Measurements from ENCODE around the gene EDN2.
A peak's percentile ranks its signal among the peaks of the same experiment; 100 is the strongest.

The EDN2 gene

DNA sequence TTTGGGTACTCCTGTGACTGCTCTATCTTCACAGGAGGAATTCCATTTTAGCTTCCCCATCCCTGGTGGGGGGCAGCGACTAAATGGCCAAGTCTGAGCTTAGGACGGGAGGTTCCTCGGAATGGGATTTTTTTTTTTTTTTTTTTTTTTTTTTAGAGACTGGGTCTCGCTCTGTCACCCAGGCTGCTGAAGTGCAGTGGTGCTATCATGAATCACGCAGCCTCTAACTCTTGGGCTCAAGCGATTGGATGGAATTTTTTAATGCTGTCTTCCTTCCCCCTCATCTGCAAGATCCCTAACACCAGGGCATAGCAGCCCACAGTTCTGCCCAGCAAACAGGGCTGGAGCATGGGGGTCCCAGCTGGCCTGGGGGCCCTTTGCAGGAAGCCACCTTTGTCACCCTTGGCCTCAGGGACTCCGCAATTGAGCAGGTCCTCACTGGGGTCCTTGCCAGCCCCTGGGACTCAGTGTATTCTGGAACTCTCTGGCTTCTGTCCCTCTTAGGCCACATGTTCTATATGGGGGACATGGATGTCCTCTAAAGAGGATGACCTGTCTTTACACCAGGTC lies 13.1 kb upstream of the EDN2 start:
- Histone ChIP-seq H3K4me1 (ENCODE audit: control insufficient read depth, insufficient read depth, low read length) (peaks cover 16% of the 10 kb centered on the region), H3K9me3 (ENCODE audit: control insufficient read depth, insufficient read depth, low read length) (no peaks in the 10 kb centered on the region)

DNA sequence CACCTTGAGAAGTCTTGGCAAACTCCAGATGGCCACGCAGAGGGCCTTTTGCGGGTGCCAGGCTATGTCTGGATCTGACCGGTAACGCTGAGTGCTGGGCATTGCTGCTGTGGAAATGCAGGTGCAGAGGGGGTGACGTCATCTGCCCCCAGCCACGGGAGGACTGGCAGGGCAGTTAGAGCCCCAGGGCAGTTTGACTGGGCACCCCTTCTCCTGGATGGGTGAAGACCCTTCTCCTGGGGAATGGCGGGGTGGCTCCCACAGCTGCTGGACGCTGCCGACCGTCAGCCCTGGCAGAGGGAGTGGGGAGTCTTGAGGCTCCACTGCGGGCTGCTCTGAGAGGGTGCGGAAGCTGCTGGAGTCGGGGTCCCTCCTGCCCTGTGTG lies 12.6 kb upstream of the EDN2 start:
- H3K4me1 ChIP-seq (ENCODE audit: control insufficient read depth, insufficient read depth, low read length), result peaks cover 16% of the 10 kb centered on the region
- no peak overlapping the region; the same call in 1 of the 2 replicates for H3K9ac ChIP-seq (ENCODE audit: low read depth, low read length)

More for the DNA sequence above, 13.1 kb upstream of the EDN2 start:
- H3K4me3 ChIP-seq (ENCODE audit: low read depth, low read length), result no peak overlapping the region
- no peak overlapping the region for H3K9ac ChIP-seq (ENCODE audit: low read depth, low read length)
- H3K27ac ChIP-seq (ENCODE audit: low read depth, low read length), result no peak overlapping the region
- no peaks in the 10 kb centered on the region for H3K36me3 ChIP-seq (ENCODE audit: control insufficient read depth, insufficient read depth, low read length)
- peaks cover 12% of the 10 kb centered on the region; the same call in 1 of the 2 replicates for H3K27me3 ChIP-seq (ENCODE audit: control insufficient read depth, insufficient read depth, low read length)

DNA sequence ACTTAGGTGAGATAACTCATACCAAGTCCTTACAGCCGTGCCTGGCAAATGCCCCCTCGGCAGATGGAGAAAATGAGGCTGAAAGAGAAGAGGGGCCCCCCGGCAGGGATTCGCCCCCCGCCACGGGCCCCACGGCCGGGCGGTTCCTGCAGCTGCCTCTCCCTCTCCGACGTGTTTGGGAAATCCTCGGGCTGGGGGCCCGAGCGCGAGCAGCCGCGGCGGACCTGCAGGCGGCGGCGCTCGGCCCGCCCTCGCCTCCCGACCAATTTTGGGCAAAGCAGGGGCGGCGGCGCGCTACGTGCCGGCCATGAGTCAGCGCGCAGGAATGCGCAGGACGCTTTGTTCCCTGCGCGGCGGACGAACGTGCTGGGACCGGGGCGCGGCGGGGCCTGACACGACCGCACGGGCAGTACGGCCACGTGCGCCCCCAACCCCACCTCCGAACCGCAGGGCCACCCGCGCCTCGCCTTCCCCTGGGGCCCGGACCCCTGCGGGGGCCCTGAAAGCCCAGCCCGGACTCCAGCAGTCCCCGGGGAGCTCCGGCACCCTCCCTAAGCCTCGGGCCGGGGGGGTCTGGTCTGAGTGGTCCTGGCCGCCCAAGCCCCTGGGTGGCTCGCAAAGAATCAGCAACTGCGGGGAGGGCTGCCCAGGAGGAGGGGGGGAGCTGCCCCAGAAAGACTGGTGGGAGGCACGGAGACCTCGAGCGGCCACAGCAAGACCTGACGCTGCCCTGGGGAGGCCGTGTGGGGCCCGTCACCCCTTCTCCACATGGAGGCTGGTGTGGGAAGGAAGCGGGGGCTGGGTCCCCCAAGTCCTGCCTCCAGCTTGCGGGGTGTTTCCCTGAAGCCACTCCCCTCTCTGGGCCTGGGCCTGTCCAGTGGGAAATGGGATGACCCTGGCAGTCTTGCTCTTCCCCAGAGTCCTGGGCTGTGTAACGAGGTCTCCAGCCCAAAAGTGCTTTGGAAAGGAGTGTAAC lies 11.9 kb upstream of the EDN2 start:
- H3K27me3 ChIP-seq (ENCODE audit: control insufficient read depth, insufficient read depth, low read length), result peaks cover 12% of the 10 kb centered on the region; the same call in 1 of the 2 replicates
- H3K4me3 ChIP-seq (ENCODE audit: low read depth, low read length), result peak overlapping the region; percentile 36; the same call in 1 of the 2 replicates
- no peaks in the 10 kb centered on the region for H3K36me3 ChIP-seq (ENCODE audit: control insufficient read depth, insufficient read depth, low read length)
- H3K9me3 ChIP-seq (ENCODE audit: control insufficient read depth, insufficient read depth, low read length), result no peaks in the 10 kb centered on the region
- peak overlapping the region; percentile 70 for H3K9ac ChIP-seq (ENCODE audit: low read depth, low read length)
- peak overlapping the region; percentile 89 for H3K27ac ChIP-seq (ENCODE audit: low read depth, low read length)
- peaks cover 16% of the 10 kb centered on the region for H3K4me1 ChIP-seq (ENCODE audit: control insufficient read depth, insufficient read depth, low read length)

More for the DNA sequence above, 12.6 kb upstream of the EDN2 start:
- peaks cover 12% of the 10 kb centered on the region; the same call in 1 of the 2 replicates for H3K27me3 ChIP-seq (ENCODE audit: control insufficient read depth, insufficient read depth, low read length)
- H3K36me3 ChIP-seq (ENCODE audit: control insufficient read depth, insufficient read depth, low read length), result no peaks in the 10 kb centered on the region
- H3K27ac ChIP-seq (ENCODE audit: low read depth, low read length), result peak overlapping the region; percentile 89
- H3K9me3 ChIP-seq (ENCODE audit: control insufficient read depth, insufficient read depth, low read length), result no peaks in the 10 kb centered on the region
- no peak overlapping the region for H3K4me3 ChIP-seq (ENCODE audit: low read depth, low read length)

DNA sequence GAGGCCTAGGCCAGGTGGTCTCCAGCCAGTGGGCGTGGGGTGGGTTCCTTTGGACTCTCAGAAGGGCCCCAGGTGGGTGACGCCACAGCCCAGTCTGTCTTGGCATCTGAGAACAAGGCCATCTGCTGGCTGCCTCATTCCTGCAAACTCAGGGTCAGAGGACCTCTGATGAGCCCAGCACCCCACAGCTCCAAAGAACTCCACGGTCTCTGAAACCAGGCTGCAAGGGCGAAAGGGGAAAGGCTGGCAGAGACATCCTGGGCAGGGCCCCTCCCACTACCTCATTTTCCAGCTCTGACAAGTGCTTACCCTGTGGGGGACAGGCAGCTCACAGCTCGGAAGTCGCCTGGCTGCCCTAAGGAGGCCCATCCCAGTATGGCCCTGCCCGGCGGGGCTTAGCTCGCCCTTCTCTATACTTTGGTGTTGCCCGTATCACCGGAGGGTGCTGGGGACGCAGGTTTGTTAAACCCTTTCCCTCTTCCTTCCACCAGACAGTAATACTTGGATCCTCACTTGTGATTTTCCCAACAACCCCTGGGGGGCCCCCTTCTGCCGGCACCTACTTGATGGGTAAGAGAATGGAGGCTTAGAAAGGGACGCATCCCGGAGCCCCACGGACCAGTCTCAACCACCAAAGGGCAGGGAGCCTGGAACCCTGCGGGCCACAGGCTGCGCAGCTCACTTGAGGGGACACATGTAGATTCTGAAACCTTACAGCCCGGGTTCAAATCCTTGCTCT lies 10.9 kb upstream of the EDN2 start:
- H3K27me3 ChIP-seq (ENCODE audit: control insufficient read depth, insufficient read depth, low read length), result peaks cover 12% of the 10 kb centered on the region; the same call in 1 of the 2 replicates
- H3K9ac ChIP-seq (ENCODE audit: low read depth, low read length), result peak overlapping the region; percentile 51
- peak overlapping the region; percentile 36; the same call in 1 of the 2 replicates for H3K4me3 ChIP-seq (ENCODE audit: low read depth, low read length)
- peak overlapping the region; percentile 89 for H3K27ac ChIP-seq (ENCODE audit: low read depth, low read length)
- H3K4me1 ChIP-seq (ENCODE audit: control insufficient read depth, insufficient read depth, low read length), result peaks cover 16% of the 10 kb centered on the region
- H3K36me3 ChIP-seq (ENCODE audit: control insufficient read depth, insufficient read depth, low read length), result no peaks in the 10 kb centered on the region
- no peaks in the 10 kb centered on the region for H3K9me3 ChIP-seq (ENCODE audit: control insufficient read depth, insufficient read depth, low read length)

DNA sequence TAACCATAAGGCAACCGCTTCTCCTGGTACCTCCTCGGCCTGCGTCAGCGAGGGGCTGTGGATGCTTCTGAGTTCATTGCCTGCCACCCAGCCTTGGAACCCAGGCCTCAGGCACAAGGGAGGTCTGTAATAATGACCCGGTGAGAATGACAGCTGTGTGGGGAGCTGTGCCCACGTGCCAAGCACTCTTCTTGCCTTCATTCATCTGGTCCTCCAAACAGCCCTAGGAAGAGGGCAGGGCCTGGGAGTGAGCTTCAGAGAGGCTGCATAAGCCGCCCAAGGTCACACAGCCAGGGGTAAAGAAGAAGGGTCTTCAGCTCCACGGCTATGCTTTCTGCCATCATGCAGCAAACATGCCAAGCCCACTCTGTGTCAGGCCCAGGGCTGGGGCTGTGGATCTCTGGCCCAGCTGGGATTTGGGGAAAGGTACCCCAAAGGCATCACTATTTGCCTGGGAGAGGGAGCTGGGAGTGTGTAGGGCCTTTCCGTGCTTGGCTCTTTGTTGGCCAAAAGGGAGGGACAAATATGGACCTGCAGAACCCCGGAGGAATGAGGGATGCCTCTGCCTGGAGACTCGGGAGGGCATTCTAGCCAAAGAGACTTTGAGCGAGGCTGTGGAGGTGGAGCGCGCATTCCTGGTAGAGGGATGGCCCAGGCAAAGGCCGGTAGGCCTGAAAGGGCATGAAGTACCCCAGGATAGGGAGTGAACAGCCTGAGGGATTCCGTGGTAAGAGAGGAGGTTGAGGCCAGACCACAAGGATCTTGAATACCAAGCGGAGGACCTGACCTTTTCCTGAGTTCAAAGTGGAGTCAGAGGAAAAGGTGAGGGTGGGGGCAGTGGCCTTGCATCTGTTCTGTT lies 10.1 kb upstream of the EDN2 start:
- no peak overlapping the region for H3K27ac ChIP-seq (ENCODE audit: low read depth, low read length)
- H3K4me1 ChIP-seq (ENCODE audit: control insufficient read depth, insufficient read depth, low read length), result peaks cover 16% of the 10 kb centered on the region
- peaks cover 12% of the 10 kb centered on the region; the same call in 1 of the 2 replicates for H3K27me3 ChIP-seq (ENCODE audit: control insufficient read depth, insufficient read depth, low read length)
- H3K9ac ChIP-seq (ENCODE audit: low read depth, low read length), result no peak overlapping the region
- H3K36me3 ChIP-seq (ENCODE audit: control insufficient read depth, insufficient read depth, low read length), result no peaks in the 10 kb centered on the region
- no peaks in the 10 kb centered on the region for H3K9me3 ChIP-seq (ENCODE audit: control insufficient read depth, insufficient read depth, low read length)
- no peak overlapping the region for H3K4me3 ChIP-seq (ENCODE audit: low read depth, low read length)

DNA sequence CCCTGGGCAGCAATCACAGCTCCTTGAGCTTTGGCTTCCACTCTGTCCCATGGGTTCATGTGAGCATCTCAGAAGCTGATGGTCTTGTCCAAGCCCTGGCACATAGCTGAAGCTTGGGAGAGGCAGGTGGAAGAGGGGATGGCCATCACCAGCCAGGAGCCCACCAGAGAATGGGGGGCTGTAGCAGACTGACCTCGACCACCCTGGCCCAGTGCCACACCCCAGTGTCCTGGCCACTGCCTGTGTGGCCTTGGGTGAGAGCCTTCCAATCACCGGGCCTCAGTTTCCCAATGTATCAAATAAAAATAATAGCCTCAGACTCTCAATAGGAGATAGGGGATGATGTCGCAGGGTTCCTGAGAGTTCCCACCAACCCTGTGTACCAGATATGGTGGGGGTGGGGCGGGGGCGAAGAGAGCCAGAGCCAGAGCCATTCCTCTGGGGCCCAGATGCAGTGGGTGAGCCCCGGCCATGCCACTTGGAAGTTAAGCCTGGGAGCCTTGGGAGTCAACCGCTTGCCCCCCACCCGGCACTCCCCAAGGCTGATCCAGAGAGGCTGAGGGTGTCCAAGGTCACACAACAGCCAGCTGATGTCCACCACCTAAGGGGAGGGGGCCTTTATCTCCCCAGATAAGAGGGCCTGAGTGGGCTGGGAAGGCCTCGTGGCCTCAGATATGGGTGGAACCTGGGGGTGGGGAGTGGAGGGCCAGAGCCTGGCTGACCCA lies 9.3 kb upstream of the EDN2 start:
- H3K27ac ChIP-seq (ENCODE audit: low read depth, low read length), result no peak overlapping the region
- peaks cover 16% of the 10 kb centered on the region for H3K4me1 ChIP-seq (ENCODE audit: control insufficient read depth, insufficient read depth, low read length)
- no peak overlapping the region for H3K9ac ChIP-seq (ENCODE audit: low read depth, low read length)
- peaks cover 12% of the 10 kb centered on the region for H3K27me3 ChIP-seq (ENCODE audit: control insufficient read depth, insufficient read depth, low read length)
- H3K36me3 ChIP-seq (ENCODE audit: control insufficient read depth, insufficient read depth, low read length), result no peaks in the 10 kb centered on the region
- no peak overlapping the region for H3K4me3 ChIP-seq (ENCODE audit: low read depth, low read length)
- H3K9me3 ChIP-seq (ENCODE audit: control insufficient read depth, insufficient read depth, low read length), result no peaks in the 10 kb centered on the region

DNA sequence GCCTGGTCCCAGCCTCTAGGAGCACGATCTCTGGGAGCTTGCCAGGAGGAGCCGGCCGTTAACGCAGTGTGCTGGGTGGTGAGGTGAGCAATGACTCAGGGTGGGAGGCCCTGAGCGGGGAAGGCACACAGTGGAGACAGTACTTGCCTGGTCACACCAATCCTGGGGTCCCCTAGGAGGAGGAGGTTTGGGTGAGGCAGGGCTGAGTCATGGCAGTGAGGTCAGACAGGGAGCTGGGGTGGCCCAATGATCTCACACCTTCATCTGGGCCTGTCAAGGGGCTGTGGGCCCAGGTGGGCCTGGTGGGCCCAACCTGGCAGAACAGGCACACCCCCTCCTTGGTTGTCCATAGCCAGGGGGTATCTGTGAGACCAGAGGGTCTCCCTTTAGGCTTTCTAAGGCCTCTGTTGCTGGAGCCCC lies 8.6 kb upstream of the EDN2 start:
- H3K27me3 ChIP-seq (ENCODE audit: control insufficient read depth, insufficient read depth, low read length), result peaks cover 14% of the 10 kb centered on the region
- no peak overlapping the region for H3K27ac ChIP-seq (ENCODE audit: low read depth, low read length)
- H3K4me1 ChIP-seq (ENCODE audit: control insufficient read depth, insufficient read depth, low read length), result peaks cover 17% of the 10 kb centered on the region
- H3K9me3 ChIP-seq (ENCODE audit: control insufficient read depth, insufficient read depth, low read length), result no peaks in the 10 kb centered on the region
- no peak overlapping the region for H3K4me3 ChIP-seq (ENCODE audit: low read depth, low read length)
- H3K9ac ChIP-seq (ENCODE audit: low read depth, low read length), result no peak overlapping the region
- no peaks in the 10 kb centered on the region for H3K36me3 ChIP-seq (ENCODE audit: control insufficient read depth, insufficient read depth, low read length)

DNA sequence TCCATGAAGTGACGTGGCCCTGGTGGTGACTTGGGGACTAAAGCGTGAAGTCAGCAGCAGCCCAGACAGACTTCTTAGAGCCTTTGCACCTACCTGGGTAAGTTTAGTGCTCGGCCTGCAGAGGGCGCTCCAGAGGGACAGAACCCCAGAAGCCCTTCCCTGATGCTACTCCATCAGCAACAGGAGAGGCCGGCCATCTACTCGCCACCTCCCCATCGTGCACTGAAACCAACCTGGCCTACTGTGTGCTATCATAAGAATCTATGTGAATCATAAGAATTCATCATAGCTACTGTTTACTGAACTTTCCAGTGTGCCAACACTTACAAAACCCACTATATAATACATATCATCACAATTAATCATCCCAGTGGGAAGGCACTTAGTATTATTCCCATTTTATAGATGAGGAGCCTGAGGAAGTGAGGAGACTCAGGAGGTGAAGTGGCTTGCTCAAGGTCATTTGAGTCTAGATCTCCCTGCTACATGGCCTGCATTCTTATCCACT lies 7.9 kb upstream of the EDN2 start:
- Histone ChIP-seq H3K9ac (ENCODE audit: low read depth, low read length) (no peak overlapping the region), H3K27ac (ENCODE audit: low read depth, low read length) (no peak overlapping the region), H3K27me3 (ENCODE audit: control insufficient read depth, insufficient read depth, low read length) (peaks cover 21% of the 10 kb centered on the region), H3K4me1 (ENCODE audit: control insufficient read depth, insufficient read depth, low read length) (peaks cover 24% of the 10 kb centered on the region), H3K9me3 (ENCODE audit: control insufficient read depth, insufficient read depth, low read length) (no peaks in the 10 kb centered on the region), H3K36me3 (ENCODE audit: control insufficient read depth, insufficient read depth, low read length) (no peaks in the 10 kb centered on the region), H3K4me3 (ENCODE audit: low read depth, low read length) (no peak overlapping the region)

DNA sequence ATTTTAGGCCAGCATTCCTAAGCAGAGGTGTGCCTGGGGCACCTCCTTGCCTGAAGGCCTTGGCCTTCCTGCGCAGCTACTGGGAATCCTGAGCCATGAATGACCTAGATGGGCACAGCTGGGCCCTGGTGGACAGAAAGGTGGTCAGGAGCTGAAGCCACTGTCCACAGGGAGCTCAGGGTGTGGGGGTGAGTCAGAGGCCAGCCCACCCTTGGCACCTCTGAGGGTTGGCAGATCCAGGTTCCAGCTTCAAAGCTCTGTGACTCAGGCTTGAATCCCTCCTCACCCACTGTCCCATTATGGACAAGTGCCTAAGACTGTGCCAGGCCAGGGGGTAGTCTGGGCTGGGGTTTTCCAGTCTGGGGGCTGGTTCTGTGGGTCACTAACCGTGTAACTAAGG lies 6.4 kb upstream of the EDN2 start:
- H3K27me3 ChIP-seq (ENCODE audit: control insufficient read depth, insufficient read depth, low read length), result peaks cover 15% of the 10 kb centered on the region
- H3K9ac ChIP-seq (ENCODE audit: low read depth, low read length), result no peak overlapping the region
- H3K9me3 ChIP-seq (ENCODE audit: control insufficient read depth, insufficient read depth, low read length), result no peaks in the 10 kb centered on the region
- no peaks in the 10 kb centered on the region for H3K36me3 ChIP-seq (ENCODE audit: control insufficient read depth, insufficient read depth, low read length)
- no peak overlapping the region for H3K27ac ChIP-seq (ENCODE audit: low read depth, low read length)
- no peak overlapping the region for H3K4me3 ChIP-seq (ENCODE audit: low read depth, low read length)
- peaks cover 29% of the 10 kb centered on the region for H3K4me1 ChIP-seq (ENCODE audit: control insufficient read depth, insufficient read depth, low read length)

All from HUES48 (cell line).